K562 treated with DMSO at 1 percent for 48 hours (cell line): Measurements from ENCODE around the gene NEK8. TPM values are rescaled to one million over a fixed set of nuclear protein-coding genes. Genes with fewer than 3 reads are reported as not detected.

Experiments
- total RNA-seq: library from RNA; unstranded; fragments of 300-600 nt; gene quantifications from 2 replicates; pipeline ENCODE4 v1.2.3, GENCODE V29; 2022; ENCODE audit warnings: low replicate concordance; ENCODE audit errors: extremely low read depth

NEK8 gene
- total RNA-seq: not detected in 2 replicates

GRCh38 chr17:28728364-28729200, at the start of gene NEK8:
NEK8 (plus strand) TSS chr17:28728788; CDS start chr17:28728814, 26 bp downstream.

GRCh38 chr17:28711723-28712031, 16.9 kb upstream of the NEK8 start, which contains the start of gene PROCA1:
PROCA1 (minus strand) TSS chr17:28711888; CDS start chr17:28711660, 228 bp downstream.

GRCh38 chr17:28717578-28718332, 10.8 kb upstream of the NEK8 start, which contains the start of gene RAB34:
RAB34 (minus strand) TSS chr17:28717868; CDS start chr17:28717266, 602 bp downstream.

GRCh38 chr17:28726226-28726626, 2.4 kb upstream of the NEK8 start, which contains the start of gene TLCD1:
TLCD1 (minus strand) TSS chr17:28726233; CDS start chr17:28726097, 136 bp downstream.

GRCh38 chr17:28743243-28744103, 14.9 kb downstream of the NEK8 start, which contains the start of gene TRAF4:
TRAF4 (plus strand) TSS chr17:28744011; CDS start chr17:28744113, 102 bp downstream.

Other genes with a start within 250 kb of the NEK8 start
- gene FOXN1, start 222.4 kb upstream of the NEK8 start, total RNA-seq: not detected in 2 replicates
- not detected in 2 replicates for gene UNC119, start 176.2 kb upstream of the NEK8 start, total RNA-seq
- not detected in 2 replicates for gene PIGS, start 157.3 kb upstream of the NEK8 start, total RNA-seq
- not detected in 2 replicates for gene ALDOC, start 151.9 kb upstream of the NEK8 start, total RNA-seq
- gene SPAG5, start 129.8 kb upstream of the NEK8 start, total RNA-seq: not detected in 2 replicates
- gene RSKR, start 114.6 kb upstream of the NEK8 start, total RNA-seq: not detected in 2 replicates
- gene BLTP2, start 83.6 kb upstream of the NEK8 start, total RNA-seq: 500 TPM in 1 of 2 replicates, not detected in the other
- gene SDF2, start 66.9 kb upstream of the NEK8 start, total RNA-seq: not detected in 2 replicates
- gene SUPT6H, start 66.6 kb upstream of the NEK8 start, total RNA-seq: not detected in 2 replicates
- not detected in 2 replicates for gene PROCA1, start 16.9 kb upstream of the NEK8 start, total RNA-seq
- gene RAB34, start 10.9 kb upstream of the NEK8 start, total RNA-seq: not detected in 2 replicates
- 801 and 2,820 TPM in 2 replicates for gene RPL23A, start 8.8 kb upstream of the NEK8 start, total RNA-seq
- not detected in 2 replicates for gene TLCD1, start 2.6 kb upstream of the NEK8 start, total RNA-seq
- gene TRAF4, start 15.2 kb downstream of the NEK8 start, total RNA-seq: 567 TPM in 1 of 2 replicates, not detected in the other
- gene FAM222B, start 114.0 kb downstream of the NEK8 start, total RNA-seq: not detected in 2 replicates
- not detected in 2 replicates for gene ERAL1, start 126.2 kb downstream of the NEK8 start, total RNA-seq
- not detected in 2 replicates for gene FLOT2, start 168.9 kb downstream of the NEK8 start, total RNA-seq
- not detected in 2 replicates for gene DHRS13, start 174.3 kb downstream of the NEK8 start, total RNA-seq
- not detected in 2 replicates for gene PHF12, start 222.7 kb downstream of the NEK8 start, total RNA-seq